Neutrophil (primary cell): ENCODE measurements around the gene MYL4.

Experiments
- H3K27ac ChIP-seq: fragments of 200-600 bp; sonication (generic); 2 replicates; pipeline ENCODE4 v1.5.1; 2016; ENCODE audit warnings: mild to moderate bottlenecking, moderate library complexity
- H3K27me3 ChIP-seq: fragments of 200-600 bp; sonication (generic); 2 replicates; pipeline ENCODE4 v1.6.0; 2016; ENCODE audit warnings: mild to moderate bottlenecking
- H3K36me3 ChIP-seq: fragments of 200-600 bp; sonication (generic); 2 replicates; pipeline ENCODE4 v1.5.1; 2017
- H3K4me1 ChIP-seq, 2 experiments: fragments of 200-600 bp in 1 of 2; sonication (generic) in 1 of 2; 1 replicate in 1 of 2; 2 replicates in 1 of 2; pipeline versions ENCODE4 v1.5.1 to v1.6.1; 2013 to 2016; ENCODE audit warnings: low read depth in 1 of 2, low read length in 1 of 2, mild to moderate bottlenecking in 1 of 2, moderate library complexity in 1 of 2; ENCODE audit not compliant: control insufficient read depth in 1 of 2, insufficient read depth in 1 of 2
- H3K4me3 ChIP-seq, 2 experiments: fragments of 200-600 bp in 1 of 2; sonication (generic) in 1 of 2; 1 replicate in 1 of 2; 2 replicates in 1 of 2; pipeline ENCODE4 v1.5.1; 2013 to 2016; ENCODE audit warnings: low read depth in 1 of 2, low read length in 1 of 2, mild to moderate bottlenecking in 1 of 2, moderate library complexity in 1 of 2
- H3K9me3 ChIP-seq: fragments of 200-600 bp; sonication (generic); 2 replicates; pipeline ENCODE4 v1.5.1; 2016
- TF ChIP-seq, protein P1 (sequence below): fragments of 200-600 bp; sonication (generic); IDR thresholded peaks from 2 replicates; pipeline ENCODE4 v1.5.1; 2016; ENCODE audit warnings: antibody characterized with exemption

MYL4 gene

DNA sequence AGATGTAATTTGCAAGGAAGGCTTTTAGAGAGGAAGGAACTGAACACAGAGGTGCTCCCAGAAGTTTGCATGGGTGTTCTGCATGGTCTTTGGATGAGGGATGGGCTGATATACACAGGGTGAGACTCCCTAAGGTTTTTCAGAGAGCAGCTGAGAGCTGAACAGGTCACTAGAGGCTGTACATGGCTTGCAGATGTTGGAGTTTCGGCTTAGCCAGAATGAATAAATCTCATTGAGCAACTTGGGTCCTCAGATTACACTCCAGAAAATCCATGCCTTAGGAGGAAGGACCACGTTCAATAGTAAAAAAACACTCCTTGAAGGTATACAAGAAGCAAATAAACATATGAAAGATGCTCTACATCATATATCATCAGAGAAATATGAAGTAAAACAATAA lies 37.0 kb downstream of the MYL4 start:
- no peak overlapping the region for H3K27ac ChIP-seq
- TF ChIP-seq, protein P1, sequence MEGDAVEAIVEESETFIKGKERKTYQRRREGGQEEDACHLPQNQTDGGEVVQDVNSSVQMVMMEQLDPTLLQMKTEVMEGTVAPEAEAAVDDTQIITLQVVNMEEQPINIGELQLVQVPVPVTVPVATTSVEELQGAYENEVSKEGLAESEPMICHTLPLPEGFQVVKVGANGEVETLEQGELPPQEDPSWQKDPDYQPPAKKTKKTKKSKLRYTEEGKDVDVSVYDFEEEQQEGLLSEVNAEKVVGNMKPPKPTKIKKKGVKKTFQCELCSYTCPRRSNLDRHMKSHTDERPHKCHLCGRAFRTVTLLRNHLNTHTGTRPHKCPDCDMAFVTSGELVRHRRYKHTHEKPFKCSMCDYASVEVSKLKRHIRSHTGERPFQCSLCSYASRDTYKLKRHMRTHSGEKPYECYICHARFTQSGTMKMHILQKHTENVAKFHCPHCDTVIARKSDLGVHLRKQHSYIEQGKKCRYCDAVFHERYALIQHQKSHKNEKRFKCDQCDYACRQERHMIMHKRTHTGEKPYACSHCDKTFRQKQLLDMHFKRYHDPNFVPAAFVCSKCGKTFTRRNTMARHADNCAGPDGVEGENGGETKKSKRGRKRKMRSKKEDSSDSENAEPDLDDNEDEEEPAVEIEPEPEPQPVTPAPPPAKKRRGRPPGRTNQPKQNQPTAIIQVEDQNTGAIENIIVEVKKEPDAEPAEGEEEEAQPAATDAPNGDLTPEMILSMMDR = no peak
- no peaks in the 10 kb centered on the region for H3K9me3 ChIP-seq
- H3K4me3 ChIP-seq = no peak overlapping the region
- H3K27me3 ChIP-seq = peaks cover 37% of the 10 kb centered on the region
- H3K36me3 ChIP-seq = no peaks in the 10 kb centered on the region
- no peaks in the 10 kb centered on the region for H3K4me1 ChIP-seq

DNA sequence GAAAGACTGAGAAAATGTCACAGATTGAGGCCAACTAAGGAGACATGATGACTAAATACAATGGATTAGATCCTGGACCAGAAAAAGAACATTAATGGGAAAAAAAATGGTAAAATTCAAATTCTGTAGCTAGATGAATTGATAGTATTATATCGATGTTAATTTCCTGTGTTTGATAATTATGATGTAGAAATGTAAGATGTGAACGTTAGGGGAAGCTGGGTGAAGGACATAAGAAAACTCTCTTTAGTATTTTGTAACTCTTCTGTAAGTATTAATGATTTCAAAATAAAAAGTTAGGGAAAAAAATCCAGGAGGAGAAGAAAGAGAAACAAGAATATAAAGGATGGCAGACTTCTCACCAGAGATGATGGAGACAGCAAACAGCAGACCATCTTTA lies 41.7 kb downstream of the MYL4 start:
- Histone ChIP-seq H3K4me1 (peaks cover 0 to 4% of the 10 kb centered on the region in 2 experiments), H3K27me3 (peaks cover 73% of the 10 kb centered on the region), H3K27ac (no peak overlapping the region), H3K36me3 (no peaks in the 10 kb centered on the region), H3K9me3 (no peaks in the 10 kb centered on the region), H3K4me3 (no peak overlapping the region)
- TF ChIP-seq, protein P1 = no peak

DNA sequence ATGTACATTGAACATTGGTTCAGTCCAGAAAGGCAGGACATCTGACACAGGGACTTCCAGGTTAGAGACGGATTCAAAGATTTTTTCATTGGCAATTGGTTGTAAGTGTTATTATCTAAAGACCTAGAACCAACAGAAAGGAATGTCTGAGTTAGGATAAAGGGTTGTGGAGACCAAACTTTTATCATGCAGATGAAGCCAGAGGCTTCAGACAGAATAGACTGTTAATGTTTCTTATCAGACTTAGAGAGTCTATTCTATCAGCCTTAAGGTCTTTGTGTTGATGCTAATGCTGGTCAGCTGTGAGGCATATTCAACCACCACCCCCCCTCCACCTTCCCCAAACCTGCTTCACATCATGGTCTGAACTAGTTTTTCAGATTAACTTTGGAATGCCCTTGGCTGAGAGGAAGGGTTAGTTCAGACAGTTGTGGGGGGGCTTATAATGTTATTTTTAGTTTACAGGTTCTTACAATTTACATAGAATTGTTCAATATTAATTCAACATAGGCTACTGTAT lies 42.3 kb downstream of the MYL4 start:
- no peaks in the 10 kb centered on the region for H3K36me3 ChIP-seq
- peaks cover 0 to 4% of the 10 kb centered on the region in 2 experiments for H3K4me1 ChIP-seq
- H3K9me3 ChIP-seq = no peaks in the 10 kb centered on the region
- peaks cover 74% of the 10 kb centered on the region for H3K27me3 ChIP-seq
- no peak overlapping the region for H3K4me3 ChIP-seq
- TF ChIP-seq, protein P1 = no peak
- H3K27ac ChIP-seq = no peak overlapping the region

DNA sequence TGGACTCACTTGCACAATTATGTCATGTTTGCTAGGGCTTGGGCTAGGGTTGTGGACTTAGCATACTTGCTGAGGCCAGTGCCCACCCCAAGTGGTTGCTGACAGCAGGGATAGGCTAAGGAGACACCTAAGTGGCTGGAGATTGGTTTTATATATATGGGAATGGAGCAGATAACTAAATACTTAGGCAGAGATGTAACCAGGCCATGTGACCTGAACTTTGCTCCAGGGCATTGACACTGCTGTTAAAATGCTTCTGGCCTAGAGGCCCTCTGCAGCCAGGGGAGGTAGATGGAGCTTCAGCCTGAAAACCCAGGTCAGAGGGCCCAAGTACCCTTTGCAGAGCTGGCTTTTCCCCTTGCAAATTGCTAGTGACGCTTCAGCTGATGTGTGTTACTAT lies 43.1 kb downstream of the MYL4 start:
- TF ChIP-seq, protein P1 = no peak
- Histone ChIP-seq H3K36me3 (no peaks in the 10 kb centered on the region), H3K9me3 (no peaks in the 10 kb centered on the region), H3K27me3 (peaks cover 81% of the 10 kb centered on the region), H3K4me1 (peaks cover 0 to 4% of the 10 kb centered on the region in 2 experiments), H3K27ac (no peak overlapping the region), H3K4me3 (no peak overlapping the region)

DNA sequence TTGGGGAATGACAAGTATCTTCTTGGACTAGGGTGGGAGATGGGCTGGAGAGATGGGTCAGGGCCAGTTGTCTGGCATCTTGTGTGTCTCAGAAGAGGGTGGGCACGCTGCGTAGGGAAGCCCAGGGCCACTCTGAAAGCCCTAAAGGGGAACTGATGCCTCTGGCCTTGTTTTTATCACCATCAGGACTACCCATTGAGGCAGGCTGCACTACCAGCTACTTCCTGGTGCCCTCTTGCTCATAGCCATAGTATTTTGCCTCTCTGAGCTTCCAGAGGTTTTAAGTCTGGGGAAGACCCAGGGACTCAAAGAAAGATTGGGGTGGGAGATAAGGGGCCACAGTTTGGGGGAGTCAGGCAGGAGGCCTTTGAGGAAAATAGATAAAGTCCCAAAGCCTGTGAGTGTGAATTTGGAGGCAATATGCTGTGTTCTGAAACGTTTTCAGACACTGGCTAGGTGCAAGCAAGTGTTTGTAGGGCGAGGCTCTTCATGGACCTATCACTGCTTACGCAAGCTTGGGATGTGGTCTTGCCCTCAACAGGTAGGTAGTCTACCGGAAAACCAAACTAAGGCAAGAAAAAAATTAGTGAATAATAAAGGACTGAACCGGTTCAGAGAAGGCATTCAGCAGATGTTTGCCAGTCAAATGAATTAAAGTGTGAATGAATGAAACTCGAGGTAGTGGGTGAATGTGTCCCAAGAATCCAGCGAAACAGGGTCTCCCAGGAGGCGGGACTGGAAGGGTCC lies 43.8 kb downstream of the MYL4 start:
- H3K9me3 ChIP-seq = no peaks in the 10 kb centered on the region
- TF ChIP-seq, protein P1 = no peak
- H3K4me1 ChIP-seq = peaks cover 0 to 4% of the 10 kb centered on the region in 2 experiments
- H3K4me3 ChIP-seq = no peak overlapping the region
- no peaks in the 10 kb centered on the region for H3K36me3 ChIP-seq
- peaks cover 89% of the 10 kb centered on the region for H3K27me3 ChIP-seq
- no peak overlapping the region for H3K27ac ChIP-seq
